ENCODE data around the gene DUXA. TPM values are rescaled to one million over a fixed set of nuclear protein-coding genes. Genes with fewer than 3 reads are reported as not detected.
"Not testable (repeated sequence)": the region's sequence is repeated elsewhere in the genome, so short reads cannot be mapped to it uniquely, and the experiment has no call there.

The DUXA gene
- not detected in 2 replicates for total RNA-seq

GRCh38 chr19:57167385-57167784 lies at the start of gene DUXA:
Gene DUXA (minus strand): TSS chr19:57167485. CDS start chr19:57167443, 42 bp downstream.
- DNase-seq (ENCODE audit: low read depth): no peak

- no peak for DNase-seq (ENCODE audit: low read depth)
Observed at GRCh38 chr19:57212109-57212508, 44.8 kb upstream of the DUXA start.

- no peak for DNase-seq (ENCODE audit: low read depth)
Observed at GRCh38 chr19:57210381-57210780, 43.1 kb upstream of the DUXA start.

GRCh38 chr19:57202160-57202559 lies 34.9 kb upstream of the DUXA start:
- no peak for DNase-seq (ENCODE audit: low read depth)

- DNase-seq (ENCODE audit: low read depth): not testable (repeated sequence)
Observed at GRCh38 chr19:57197874-57198273, 30.6 kb upstream of the DUXA start.

GRCh38 chr19:57192993-57193392 lies 25.7 kb upstream of the DUXA start:
- no peak for DNase-seq (ENCODE audit: low read depth)

GRCh38 chr19:57192077-57192420 lies 24.8 kb upstream of the DUXA start:
- peak; percentile 6 for DNase-seq (ENCODE audit: low read depth)

- DNase-seq (ENCODE audit: low read depth): peak; percentile 64
Observed at GRCh38 chr19:57191141-57192076, 24.1 kb upstream of the DUXA start, which contains the start of gene ZNF264. Gene ZNF264 (plus strand): TSS chr19:57191500. CDS start chr19:57191914, 414 bp downstream.

GRCh38 chr19:57190301-57190700 lies 23.0 kb upstream of the DUXA start:
- no peak for DNase-seq (ENCODE audit: low read depth)

GRCh38 chr19:57171551-57172081 lies 4.3 kb upstream of the DUXA start:
- peak; percentile 15 for DNase-seq (ENCODE audit: low read depth)

- DNase-seq (ENCODE audit: low read depth): no peak
Observed at GRCh38 chr19:57165846-57166245, 1.4 kb downstream of the DUXA start.

- no peak for DNase-seq (ENCODE audit: low read depth)
Observed at GRCh38 chr19:57161985-57162539, 5.2 kb downstream of the DUXA start.

GRCh38 chr19:57152921-57153320 lies 14.4 kb downstream of the DUXA start:
- DNase-seq (ENCODE audit: low read depth): no peak

GRCh38 chr19:57141699-57142098 lies 25.6 kb downstream of the DUXA start:
- no peak for DNase-seq (ENCODE audit: low read depth)

- DNase-seq (ENCODE audit: low read depth): no peak
Observed at GRCh38 chr19:57135797-57136196, 31.5 kb downstream of the DUXA start.

GRCh38 chr19:57127403-57127802 lies 39.9 kb downstream of the DUXA start:
- DNase-seq (ENCODE audit: low read depth): not testable (repeated sequence)

GRCh38 chr19:57123882-57124281 lies 43.4 kb downstream of the DUXA start:
- DNase-seq (ENCODE audit: low read depth): no peak

GRCh38 chr19:57118848-57119247 lies 48.4 kb downstream of the DUXA start:
- DNase-seq (ENCODE audit: low read depth): no peak

- DNase-seq (ENCODE audit: low read depth): not testable (repeated sequence)
Observed at GRCh38 chr19:57113501-57113900, 53.8 kb downstream of the DUXA start.

GRCh38 chr19:57111329-57111644 lies 56.0 kb downstream of the DUXA start:
- no peak for DNase-seq (ENCODE audit: low read depth)

GRCh38 chr19:57110592-57111328 lies 56.5 kb downstream of the DUXA start:
- no peak for DNase-seq (ENCODE audit: low read depth)

- DNase-seq (ENCODE audit: low read depth): no peak
Observed at GRCh38 chr19:57106722-57107235, 60.5 kb downstream of the DUXA start.
